Fibroblast of peridontal ligament (primary cell): Measurements from ENCODE around the gene VWA5B1.
A peak's percentile ranks its signal among the peaks of the same experiment; 100 is the strongest.
"Not testable (repeated sequence)": the region's sequence is repeated elsewhere in the genome, so short reads cannot be mapped to it uniquely, and the experiment has no call there.

Experiments used
- DNase-seq: peaks from one replicate; pipeline ENCODE4 v3.0.0-alpha.2; 2010; ENCODE audit errors: extremely low read depth

The VWA5B1 gene, protein sequence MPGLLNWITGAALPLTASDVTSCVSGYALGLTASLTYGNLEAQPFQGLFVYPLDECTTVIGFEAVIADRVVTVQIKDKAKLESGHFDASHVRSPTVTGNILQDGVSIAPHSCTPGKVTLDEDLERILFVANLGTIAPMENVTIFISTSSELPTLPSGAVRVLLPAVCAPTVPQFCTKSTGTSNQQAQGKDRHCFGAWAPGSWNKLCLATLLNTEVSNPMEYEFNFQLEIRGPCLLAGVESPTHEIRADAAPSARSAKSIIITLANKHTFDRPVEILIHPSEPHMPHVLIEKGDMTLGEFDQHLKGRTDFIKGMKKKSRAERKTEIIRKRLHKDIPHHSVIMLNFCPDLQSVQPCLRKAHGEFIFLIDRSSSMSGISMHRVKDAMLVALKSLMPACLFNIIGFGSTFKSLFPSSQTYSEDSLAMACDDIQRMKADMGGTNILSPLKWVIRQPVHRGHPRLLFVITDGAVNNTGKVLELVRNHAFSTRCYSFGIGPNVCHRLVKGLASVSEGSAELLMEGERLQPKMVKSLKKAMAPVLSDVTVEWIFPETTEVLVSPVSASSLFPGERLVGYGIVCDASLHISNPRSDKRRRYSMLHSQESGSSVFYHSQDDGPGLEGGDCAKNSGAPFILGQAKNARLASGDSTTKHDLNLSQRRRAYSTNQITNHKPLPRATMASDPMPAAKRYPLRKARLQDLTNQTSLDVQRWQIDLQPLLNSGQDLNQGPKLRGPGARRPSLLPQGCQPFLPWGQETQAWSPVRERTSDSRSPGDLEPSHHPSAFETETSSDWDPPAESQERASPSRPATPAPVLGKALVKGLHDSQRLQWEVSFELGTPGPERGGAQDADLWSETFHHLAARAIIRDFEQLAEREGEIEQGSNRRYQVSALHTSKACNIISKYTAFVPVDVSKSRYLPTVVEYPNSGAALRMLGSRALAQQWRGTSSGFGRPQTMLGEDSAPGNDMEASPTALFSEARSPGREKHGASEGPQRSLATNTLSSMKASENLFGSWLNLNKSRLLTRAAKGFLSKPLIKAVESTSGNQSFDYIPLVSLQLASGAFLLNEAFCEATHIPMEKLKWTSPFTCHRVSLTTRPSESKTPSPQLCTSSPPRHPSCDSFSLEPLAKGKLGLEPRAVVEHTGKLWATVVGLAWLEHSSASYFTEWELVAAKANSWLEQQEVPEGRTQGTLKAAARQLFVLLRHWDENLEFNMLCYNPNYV

GRCh38 chr1:20290624-20291597, at the start of gene VWA5B1:
VWA5B1 (plus strand) TSS chr1:20290875; CDS start chr1:20310602, 19,727 bp downstream.
- no peak for DNase-seq

GRCh38 chr1:20242890-20243479, 47.7 kb upstream of the VWA5B1 start:
- no peak for DNase-seq

- peak; percentile 2 for DNase-seq
Observed at GRCh38 chr1:20248971-20249612, 41.6 kb upstream of the VWA5B1 start.

GRCh38 chr1:20250340-20250989, 40.2 kb upstream of the VWA5B1 start:
- DNase-seq = peak; percentile 18

DNA sequence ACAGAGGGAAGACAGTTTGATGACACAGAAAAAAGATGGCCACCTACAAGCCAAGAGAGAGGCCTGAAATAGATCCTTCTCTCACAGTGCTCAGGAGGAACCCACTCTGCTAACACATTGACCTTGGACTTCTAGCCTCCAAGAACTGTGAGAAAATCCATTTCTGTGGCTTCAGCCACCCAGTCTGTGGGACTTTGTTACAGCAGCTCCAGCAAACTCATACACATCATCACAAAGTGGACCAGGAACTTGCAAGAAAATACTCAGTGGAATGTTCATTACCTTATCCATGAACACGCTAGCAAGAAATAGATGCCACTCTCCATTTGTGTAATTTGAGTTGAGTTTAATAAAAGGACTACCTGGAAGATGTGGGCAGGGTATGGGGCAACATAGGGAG, 38.1 kb upstream of the VWA5B1 start:
- no peak for DNase-seq

- DNase-seq = peak; percentile 33
Observed at GRCh38 chr1:20255666-20256065, 35.0 kb upstream of the VWA5B1 start.

DNA sequence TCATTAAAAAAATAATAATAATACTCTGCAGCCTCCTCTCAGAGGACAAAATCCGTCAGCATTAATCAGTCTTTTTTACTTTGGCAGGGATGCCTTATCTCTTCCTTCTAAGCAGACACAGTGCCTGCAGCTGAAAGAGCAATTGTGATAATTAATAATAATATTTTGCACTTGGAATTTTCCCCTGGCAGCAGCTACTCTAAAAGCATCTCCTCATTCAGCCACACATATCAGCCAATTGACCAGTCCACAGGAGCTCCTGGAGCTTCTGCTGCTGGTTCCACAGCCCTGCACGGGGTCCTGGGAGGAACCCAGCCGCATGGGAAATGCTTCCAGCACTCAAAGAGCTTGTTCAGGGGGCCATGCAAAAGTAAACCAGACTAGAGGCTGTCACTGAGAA, 31.0 kb upstream of the VWA5B1 start:
- no peak for DNase-seq

- no peak for DNase-seq
Observed at GRCh38 chr1:20261095-20261494, 29.6 kb upstream of the VWA5B1 start.

DNA sequence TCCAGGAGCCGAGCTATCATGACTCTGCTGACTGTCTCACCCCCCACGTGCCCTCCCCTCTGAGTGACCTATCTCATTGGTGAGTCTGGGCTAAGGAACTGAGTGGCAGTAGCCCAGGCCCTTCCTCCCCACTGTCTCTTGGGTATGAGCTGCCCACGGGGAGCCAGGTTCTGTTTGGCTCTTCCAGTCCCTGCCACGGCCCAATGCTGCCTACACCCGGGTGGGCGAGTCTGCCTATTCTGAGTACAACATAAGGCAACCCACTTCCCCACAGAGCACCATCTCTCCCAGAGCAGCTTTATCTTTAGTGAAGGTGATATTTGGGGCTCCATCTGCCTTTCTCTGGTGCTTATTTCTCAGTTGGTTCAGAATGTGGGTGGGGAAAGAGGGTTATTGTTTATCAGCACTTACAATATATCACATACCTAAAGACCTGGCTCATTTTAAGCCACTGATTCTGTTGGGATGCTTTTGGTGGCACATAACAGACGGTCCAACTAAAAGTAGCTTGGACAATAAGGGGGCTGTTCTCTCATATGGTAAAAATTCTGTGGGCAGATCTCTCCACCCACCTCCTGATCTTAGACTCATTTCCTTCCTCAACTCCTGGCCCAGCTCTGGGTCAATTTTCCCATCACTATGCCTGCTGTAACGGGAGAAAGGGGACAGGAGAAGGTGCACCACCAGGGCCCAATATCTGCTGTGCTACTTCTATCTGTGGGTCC, 27.7 kb upstream of the VWA5B1 start:
- no peak for DNase-seq

GRCh38 chr1:20265250-20265649, 25.4 kb upstream of the VWA5B1 start:
- no peak for DNase-seq

- no peak for DNase-seq
Observed at GRCh38 chr1:20266141-20266540, 24.5 kb upstream of the VWA5B1 start.

- DNase-seq = no peak
Observed at GRCh38 chr1:20266642-20267041, 24.0 kb upstream of the VWA5B1 start.

GRCh38 chr1:20271498-20272400, 18.9 kb upstream of the VWA5B1 start:
- DNase-seq = no peak

- not testable (repeated sequence) for DNase-seq
Observed at GRCh38 chr1:20273716-20274115, 17.0 kb upstream of the VWA5B1 start.

- no peak for DNase-seq
Observed at GRCh38 chr1:20275319-20275925, 15.3 kb upstream of the VWA5B1 start.

GRCh38 chr1:20276485-20277159, 14.1 kb upstream of the VWA5B1 start:
- DNase-seq = no peak

GRCh38 chr1:20278692-20279130, 12.0 kb upstream of the VWA5B1 start:
- DNase-seq = no peak
